ENCODE data around the gene CSRP1.

The CSRP1 gene

GRCh38 chr1:201469645-201470074 is 37.3 kb downstream of the CSRP1 start:
- H3K27me3 ChIP-seq (ENCODE audit: insufficient read depth, low read length): peaks cover 49% of the 10 kb centered on the region
- 13% methylated on average over 16 of the region's 16 CpGs for WGBS
- peaks cover 14% of the 10 kb centered on the region; the same call in 1 of the 2 replicates for H3K36me3 ChIP-seq (ENCODE audit: insufficient read depth, low read length)
- H3K4me1 ChIP-seq (ENCODE audit: insufficient read depth, low read length): 0 out of 2 replicates have a peak, but pooled peaks cover 6% of the 10 kb centered on the region
- no peaks in the 10 kb centered on the region for H3K9me3 ChIP-seq (ENCODE audit: insufficient read depth, low read depth, low read length)
- peak overlapping the region; percentile 83 for H3K4me3 ChIP-seq (ENCODE audit: low read length)
- no peak overlapping the region for H3K9ac ChIP-seq (ENCODE audit: low read depth, low read length)
- no peak overlapping the region for H3K27ac ChIP-seq (ENCODE audit: low read depth, low read length)

GRCh38 chr1:201468844-201469644 is 37.9 kb downstream of the CSRP1 start, which contains the start of gene PHLDA3:
Gene PHLDA3, minus strand, starts transcription at chr1:201469188. Its CDS starts 402 bp downstream, at chr1:201468786.
- peaks cover 14% of the 10 kb centered on the region; the same call in 1 of the 2 replicates for H3K36me3 ChIP-seq (ENCODE audit: insufficient read depth, low read length)
- under 1% methylated on average over 76 of the region's 76 CpGs for WGBS
- H3K27ac ChIP-seq (ENCODE audit: low read depth, low read length): no peak within 1 kb of the TSS; the same call in 1 of the 2 replicates
- H3K27me3 ChIP-seq (ENCODE audit: insufficient read depth, low read length): peaks cover 49% of the 10 kb centered on the region
- H3K9ac ChIP-seq (ENCODE audit: low read depth, low read length): peak within 1 kb of the TSS; percentile 80
- no peaks in the 10 kb centered on the region for H3K9me3 ChIP-seq (ENCODE audit: insufficient read depth, low read depth, low read length)
- peak within 1 kb of the TSS; percentile 83 for H3K4me3 ChIP-seq (ENCODE audit: low read length)
- 0 out of 2 replicates have a peak, but pooled peaks cover 6% of the 10 kb centered on the region for H3K4me1 ChIP-seq (ENCODE audit: insufficient read depth, low read length)

- Histone ChIP-seq H3K9ac (ENCODE audit: low read depth, low read length) (peak overlapping the region; percentile 80), H3K4me3 (ENCODE audit: low read length) (peak overlapping the region; percentile 83), H3K27me3 (ENCODE audit: insufficient read depth, low read length) (peaks cover 49% of the 10 kb centered on the region), H3K4me1 (ENCODE audit: insufficient read depth, low read length) (0 out of 2 replicates have a peak, but pooled peaks cover 6% of the 10 kb centered on the region), H3K36me3 (ENCODE audit: insufficient read depth, low read length) (peaks cover 14% of the 10 kb centered on the region; the same call in 1 of the 2 replicates), H3K27ac (ENCODE audit: low read depth, low read length) (no peak overlapping the region; the same call in 1 of the 2 replicates), H3K9me3 (ENCODE audit: insufficient read depth, low read depth, low read length) (no peaks in the 10 kb centered on the region)
- WGBS: 1% methylated on average over 44 of the region's 44 CpGs
Measured at GRCh38 chr1:201468501-201468843, 38.5 kb downstream of the CSRP1 start.

GRCh38 chr1:201466492-201466891 is 40.4 kb downstream of the CSRP1 start:
- Histone ChIP-seq H3K4me1 (ENCODE audit: insufficient read depth, low read length) (peaks cover 7% of the 10 kb centered on the region; the same call in 1 of the 2 replicates), H3K27ac (ENCODE audit: low read depth, low read length) (no peak overlapping the region), H3K9me3 (ENCODE audit: insufficient read depth, low read depth, low read length) (no peaks in the 10 kb centered on the region), H3K9ac (ENCODE audit: low read depth, low read length) (no peak overlapping the region), H3K4me3 (ENCODE audit: low read length) (peak overlapping the region; percentile 83), H3K27me3 (ENCODE audit: insufficient read depth, low read length) (peaks cover 40% of the 10 kb centered on the region), H3K36me3 (ENCODE audit: insufficient read depth, low read length) (peaks cover 14% of the 10 kb centered on the region; the same call in 1 of the 2 replicates)
- 91% methylated on average over 3 of the region's 3 CpGs for WGBS

DNA sequence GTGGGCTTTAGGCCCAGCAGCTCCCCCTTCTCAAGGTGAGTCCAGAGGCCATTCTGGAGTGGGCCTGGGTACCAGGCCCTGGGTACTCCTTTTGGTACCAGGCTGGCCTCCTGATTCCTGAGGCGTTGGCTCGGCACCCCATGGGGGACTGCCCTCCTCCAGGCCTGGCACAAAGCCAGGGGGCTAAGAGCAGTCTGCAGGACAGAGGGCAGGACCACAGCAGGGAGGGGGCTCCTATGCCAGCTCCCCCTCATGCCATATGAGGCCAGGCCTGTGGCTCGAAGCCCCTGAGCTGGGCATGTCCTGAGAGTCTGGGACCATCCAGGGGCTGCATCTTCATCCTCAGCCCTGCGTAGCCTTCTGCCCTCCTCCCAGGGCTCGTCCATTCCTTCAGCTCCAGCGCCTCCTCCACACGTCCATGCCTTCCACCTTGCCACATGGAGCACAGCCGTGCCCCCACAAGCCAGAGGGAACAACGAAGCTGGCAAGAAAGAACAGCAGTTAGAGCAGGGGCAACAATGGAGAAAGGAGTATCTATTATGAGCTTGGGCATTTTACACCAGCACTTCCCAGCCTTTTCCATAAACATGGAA is 41.1 kb downstream of the CSRP1 start:
- Histone ChIP-seq H3K9ac (ENCODE audit: low read depth, low read length) (no peak overlapping the region), H3K4me3 (ENCODE audit: low read length) (no peak overlapping the region), H3K9me3 (ENCODE audit: insufficient read depth, low read depth, low read length) (no peaks in the 10 kb centered on the region), H3K36me3 (ENCODE audit: insufficient read depth, low read length) (peaks cover 14% of the 10 kb centered on the region; the same call in 1 of the 2 replicates), H3K27ac (ENCODE audit: low read depth, low read length) (no peak overlapping the region), H3K4me1 (ENCODE audit: insufficient read depth, low read length) (peaks cover 11% of the 10 kb centered on the region; the same call in 1 of the 2 replicates), H3K27me3 (ENCODE audit: insufficient read depth, low read length) (peaks cover 33% of the 10 kb centered on the region)
- WGBS: 96% methylated on average over 9 of the region's 9 CpGs

- Histone ChIP-seq H3K4me3 (ENCODE audit: low read length) (no peak overlapping the region), H3K4me1 (ENCODE audit: insufficient read depth, low read length) (peaks cover 7% of the 10 kb centered on the region; the same call in 1 of the 2 replicates), H3K27ac (ENCODE audit: low read depth, low read length) (no peak overlapping the region), H3K36me3 (ENCODE audit: insufficient read depth, low read length) (peaks cover 14% of the 10 kb centered on the region; the same call in 1 of the 2 replicates), H3K9me3 (ENCODE audit: insufficient read depth, low read depth, low read length) (no peaks in the 10 kb centered on the region), H3K27me3 (ENCODE audit: insufficient read depth, low read length) (peaks cover 6% of the 10 kb centered on the region), H3K9ac (ENCODE audit: low read depth, low read length) (no peak overlapping the region)
- WGBS: 91% methylated on average over 6 of the region's 7 CpGs
Measured at GRCh38 chr1:201463071-201463552, 43.8 kb downstream of the CSRP1 start.

DNA sequence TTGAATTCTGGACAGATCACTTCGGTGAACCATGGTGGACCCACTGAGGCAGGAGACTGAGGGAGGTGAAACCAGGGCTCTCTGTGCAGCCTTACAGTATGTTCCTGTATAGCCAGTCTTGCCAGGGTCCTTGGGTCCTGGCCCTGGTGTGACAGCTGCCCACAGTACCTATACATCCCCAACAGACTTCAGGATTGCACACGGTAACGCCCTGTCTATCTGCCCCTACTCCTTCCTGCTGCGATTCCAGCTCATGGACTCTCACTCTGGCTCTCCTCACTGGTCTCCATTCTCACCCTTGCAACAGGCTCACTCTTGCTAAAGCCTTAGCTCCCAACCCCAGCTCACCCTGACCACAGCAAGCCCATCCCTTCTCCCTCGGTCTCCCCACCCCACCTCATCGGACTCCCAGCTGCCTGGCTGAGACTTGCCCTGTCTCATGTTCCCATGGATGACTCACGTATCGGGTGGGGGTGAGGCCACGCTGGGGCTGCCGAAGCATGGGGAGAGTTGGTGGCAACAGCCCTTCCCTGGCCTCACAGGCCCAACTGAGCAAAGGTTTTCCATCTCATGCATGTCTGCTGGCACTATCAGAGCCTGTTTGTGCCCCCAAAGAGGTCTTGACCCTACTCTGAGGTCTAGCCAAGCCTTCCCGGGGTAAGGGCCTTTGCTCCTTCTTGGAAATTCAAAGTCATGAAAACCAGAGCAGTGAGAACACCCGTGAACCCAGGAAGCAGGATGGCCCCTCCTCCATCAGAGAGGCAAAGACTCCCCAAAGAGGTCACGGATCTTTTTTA is 45.1 kb downstream of the CSRP1 start:
- no peak overlapping the region for H3K4me3 ChIP-seq (ENCODE audit: low read length)
- peaks cover 14% of the 10 kb centered on the region; the same call in 1 of the 2 replicates for H3K36me3 ChIP-seq (ENCODE audit: insufficient read depth, low read length)
- peaks cover 13% of the 10 kb centered on the region for H3K4me1 ChIP-seq (ENCODE audit: insufficient read depth, low read length)
- H3K27ac ChIP-seq (ENCODE audit: low read depth, low read length): no peak overlapping the region
- H3K27me3 ChIP-seq (ENCODE audit: insufficient read depth, low read length): no peaks in the 10 kb centered on the region
- no peaks in the 10 kb centered on the region for H3K9me3 ChIP-seq (ENCODE audit: insufficient read depth, low read depth, low read length)
- no peak overlapping the region for H3K9ac ChIP-seq (ENCODE audit: low read depth, low read length)
- WGBS: 80% methylated on average over 13 of the region's 13 CpGs

- H3K4me3 ChIP-seq (ENCODE audit: low read length): no peak overlapping the region
- no peaks in the 10 kb centered on the region for H3K27me3 ChIP-seq (ENCODE audit: insufficient read depth, low read length)
- H3K27ac ChIP-seq (ENCODE audit: low read depth, low read length): no peak overlapping the region
- no peaks in the 10 kb centered on the region for H3K9me3 ChIP-seq (ENCODE audit: insufficient read depth, low read depth, low read length)
- H3K9ac ChIP-seq (ENCODE audit: low read depth, low read length): no peak overlapping the region
- H3K4me1 ChIP-seq (ENCODE audit: insufficient read depth, low read length): peaks cover 20% of the 10 kb centered on the region
- H3K36me3 ChIP-seq (ENCODE audit: insufficient read depth, low read length): peaks cover 12% of the 10 kb centered on the region; the same call in 1 of the 2 replicates
- 87% methylated on average over 8 of the region's 8 CpGs for WGBS
Measured at GRCh38 chr1:201460814-201461644, 45.9 kb downstream of the CSRP1 start.

GRCh38 chr1:201459775-201460174 is 47.1 kb downstream of the CSRP1 start:
- Histone ChIP-seq H3K4me3 (ENCODE audit: low read length) (no peak overlapping the region), H3K27ac (ENCODE audit: low read depth, low read length) (no peak overlapping the region), H3K36me3 (ENCODE audit: insufficient read depth, low read length) (no peaks in the 10 kb centered on the region), H3K9me3 (ENCODE audit: insufficient read depth, low read depth, low read length) (no peaks in the 10 kb centered on the region), H3K4me1 (ENCODE audit: insufficient read depth, low read length) (peaks cover 23% of the 10 kb centered on the region), H3K9ac (ENCODE audit: low read depth, low read length) (no peak overlapping the region), H3K27me3 (ENCODE audit: insufficient read depth, low read length) (no peaks in the 10 kb centered on the region)
- WGBS: 93% methylated on average over 5 of the region's 5 CpGs

- H3K27me3 ChIP-seq (ENCODE audit: insufficient read depth, low read length): no peaks in the 10 kb centered on the region
- no peak overlapping the region for H3K9ac ChIP-seq (ENCODE audit: low read depth, low read length)
- peaks cover 23% of the 10 kb centered on the region for H3K4me1 ChIP-seq (ENCODE audit: insufficient read depth, low read length)
- no peak overlapping the region for H3K4me3 ChIP-seq (ENCODE audit: low read length)
- no peaks in the 10 kb centered on the region for H3K9me3 ChIP-seq (ENCODE audit: insufficient read depth, low read depth, low read length)
- 94% methylated on average over 3 of the region's 3 CpGs for WGBS
- no peaks in the 10 kb centered on the region for H3K36me3 ChIP-seq (ENCODE audit: insufficient read depth, low read length)
- H3K27ac ChIP-seq (ENCODE audit: low read depth, low read length): no peak overlapping the region
Measured at GRCh38 chr1:201459052-201459451, 47.9 kb downstream of the CSRP1 start.

Data from HUES64 (cell line).